ENCODE measurements around the gene HOXA13. TPM values are rescaled to one million over a fixed set of nuclear protein-coding genes. Genes with fewer than 3 reads are reported as not detected.
A peak's percentile ranks its signal among the peaks of the same experiment; 100 is the strongest.

HOXA13 gene
- total RNA-seq, 4 donors from 2014 or later: 0.63 to 1.5 (median 0.72) TPM

GRCh38 chr7:27198138-27198841, 1.6 kb downstream of the HOXA13 start:
- Histone ChIP-seq H3K27me3 (peaks cover 7 to 90% of the 10 kb centered on the region in 2 donors), H3K4me3 (peak overlapping the region in 1 of 4 donors; percentile 53)
- WGBS, 2 donors: 23 to 41% methylated on average over 29 of the region's 29 CpGs

GRCh38 chr7:27197137-27198042, 2.5 kb downstream of the HOXA13 start:
- H3K36me3 ChIP-seq: no peaks in the 10 kb centered on the region
- H3K27ac ChIP-seq: no peak overlapping the region
- peaks cover 0 to 58% (median 28%) of the 10 kb centered on the region in 4 donors for H3K4me1 ChIP-seq
- WGBS, 2 donors: 29 to 40% methylated on average over 18 of the region's 18 CpGs
- TF ChIP-seq POLR2A (IDR thresholded peaks at IDR 0.05) (no peak), CTCF (IDR thresholded peaks at IDR 0.05) (no peak), EP300 (IDR thresholded peaks at IDR 0.05) (no peak)
- DNase-seq (ENCODE audit: low spot score in 2 of 2): no peak
- peaks cover 7 to 87% of the 10 kb centered on the region in 2 donors for H3K27me3 ChIP-seq
- H3K4me3 ChIP-seq: no peak overlapping the region
- H3K9me3 ChIP-seq: no peaks in the 10 kb centered on the region

More at GRCh38 chr7:27198138-27198841, 1.6 kb downstream of the HOXA13 start:
- H3K9me3 ChIP-seq: no peaks in the 10 kb centered on the region
- H3K27ac ChIP-seq: no peak overlapping the region
- TF ChIP-seq CTCF (IDR thresholded peaks at IDR 0.05): no peak
- peak in 1 of 2 donors; percentile 9 for TF ChIP-seq EP300 (IDR thresholded peaks at IDR 0.05)
- peaks cover 0 to 49% (median 24%) of the 10 kb centered on the region in 4 donors for H3K4me1 ChIP-seq
- DNase-seq (ENCODE audit: low spot score in 2 of 2): no peak
- no peaks in the 10 kb centered on the region for H3K36me3 ChIP-seq

- TF ChIP-seq CTCF (IDR thresholded peaks at IDR 0.05) (peak; percentile 55 to 82 (median 77)), EP300 (IDR thresholded peaks at IDR 0.05) (peak in 1 of 2 donors; percentile 23), POLR2A (IDR thresholded peaks at IDR 0.05) (no peak)
- WGBS, 2 donors: 1 to 3% methylated on average over 6 of the region's 6 CpGs
- Histone ChIP-seq H3K9me3 (no peaks in the 10 kb centered on the region), H3K36me3 (no peaks in the 10 kb centered on the region), H3K4me3 (no peak overlapping the region), H3K27me3 (peaks cover 7 to 87% of the 10 kb centered on the region in 2 donors), H3K27ac (no peak overlapping the region), H3K4me1 (peaks cover 0 to 54% (median 29%) of the 10 kb centered on the region in 4 donors)
- DNase-seq (ENCODE audit: low spot score in 2 of 2): peak; percentile 87 to 98
Observed at GRCh38 chr7:27196287-27196767, 3.6 kb downstream of the HOXA13 start.

GRCh38 chr7:27194686-27195379, 5.1 kb downstream of the HOXA13 start:
- no peak for DNase-seq (ENCODE audit: low spot score in 2 of 2)
- Histone ChIP-seq H3K4me1 (peaks cover 0 to 39% (median 19%) of the 10 kb centered on the region in 4 donors), H3K36me3 (no peaks in the 10 kb centered on the region), H3K27ac (no peak overlapping the region), H3K4me3 (no peak overlapping the region), H3K9me3 (no peaks in the 10 kb centered on the region), H3K27me3 (peaks cover 7 to 90% of the 10 kb centered on the region in 2 donors)
- TF ChIP-seq POLR2A (IDR thresholded peaks at IDR 0.05) (no peak), CTCF (IDR thresholded peaks at IDR 0.05) (no peak), EP300 (IDR thresholded peaks at IDR 0.05) (no peak)
- 49 to 55% methylated on average over 9 of the region's 9 CpGs for WGBS, 2 donors

All from tibial nerve (tissue), 4 donors.